ENCODE measurements around the gene SPTA1. TPM values are rescaled to one million over a fixed set of nuclear protein-coding genes. Genes with fewer than 3 reads are reported as not detected.

The SPTA1 gene
- not detected in 2 replicates for total RNA-seq

DNA sequence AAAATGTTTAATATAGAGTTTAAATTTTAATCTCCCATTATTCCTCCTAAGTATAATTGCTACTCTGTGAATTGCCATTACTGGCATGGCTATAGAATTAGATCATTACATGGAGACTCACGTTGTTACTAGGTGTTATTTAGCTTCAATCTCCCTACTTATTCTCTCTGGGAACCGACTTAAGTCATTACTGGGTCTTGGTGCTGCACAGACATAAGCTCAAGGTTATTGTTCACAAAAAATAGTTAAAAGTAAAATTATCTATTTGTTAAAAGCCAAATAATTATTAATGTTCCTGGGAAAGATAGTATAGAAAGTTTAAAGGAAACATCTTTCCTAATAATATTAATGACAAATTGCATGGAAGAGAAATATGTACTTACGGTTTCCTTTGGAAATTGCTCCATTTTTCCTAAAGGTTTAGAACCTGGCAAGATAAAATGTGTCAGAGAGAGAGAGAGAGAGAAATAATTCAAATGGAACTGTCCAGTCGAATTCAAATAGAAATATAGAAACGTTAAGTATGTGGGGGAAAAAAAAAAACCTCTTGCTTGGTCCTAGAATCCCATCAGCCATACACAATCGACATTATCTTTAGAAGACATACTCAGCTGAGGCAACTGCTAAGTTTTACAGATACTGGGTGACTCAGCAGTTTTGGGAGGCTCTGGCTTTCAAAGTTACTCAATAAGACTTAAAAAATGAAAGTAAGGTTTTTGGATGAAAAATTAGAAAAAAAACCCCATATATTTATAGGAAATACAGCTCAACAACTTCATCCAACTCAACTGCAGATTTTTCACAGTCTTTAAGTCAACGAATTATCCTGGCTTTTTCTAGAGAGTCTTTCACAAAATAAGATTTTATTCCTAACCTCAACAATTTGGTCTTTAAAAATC lies at the start of gene SPTA1:
Gene SPTA1, minus strand, starts transcription at position 605 of the 899 bp plus-strand sequence. Its CDS starts 198 bp downstream, at position 407.

DNA sequence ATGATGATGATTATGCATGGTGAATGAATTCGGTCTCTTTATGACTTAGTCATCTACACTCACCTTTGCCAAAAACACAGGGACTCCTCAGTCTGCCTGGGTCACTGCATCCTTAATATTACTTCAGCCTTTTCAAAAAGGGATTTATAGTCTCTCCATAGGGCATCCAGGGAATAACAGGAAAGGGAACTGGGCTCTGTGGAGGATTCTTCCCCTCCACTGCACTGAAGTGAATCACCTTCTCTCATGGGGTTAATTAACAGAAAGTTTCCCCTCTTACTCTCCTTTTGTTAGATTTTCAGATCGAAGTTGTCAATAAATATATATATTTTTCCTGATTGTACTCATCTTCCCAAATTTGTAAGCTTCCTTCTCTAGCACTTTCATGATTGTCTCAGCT lies 34.1 kb upstream of the SPTA1 start, which contains the start of gene OR6K3:
Gene OR6K3, minus strand, starts transcription at position 101 of the 400 bp plus-strand sequence. CDS start 2,605 bp downstream, outside the sequence.

DNA sequence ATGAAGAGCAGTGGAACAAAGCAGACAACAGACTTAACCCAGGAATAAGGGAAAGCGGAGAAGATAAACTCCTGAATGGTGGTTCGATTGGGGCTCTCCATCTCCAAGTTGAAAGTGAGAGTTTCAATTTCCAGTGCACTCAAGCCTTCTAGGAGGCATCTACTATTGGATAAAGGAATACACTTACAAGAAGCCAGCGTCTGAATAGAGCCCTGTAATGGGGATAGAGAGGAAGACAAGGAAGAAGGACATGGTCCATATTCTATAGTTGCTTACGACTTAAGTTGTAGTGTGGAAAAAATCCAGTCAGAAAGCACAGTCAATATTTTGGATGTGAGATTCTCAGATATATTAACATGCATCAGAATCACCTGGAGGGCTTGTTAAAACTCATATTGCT lies 14.0 kb upstream of the SPTA1 start, which contains the start of gene OR6K2:
Gene OR6K2, minus strand, starts transcription at position 101 of the 400 bp plus-strand sequence. Its CDS starts 0 bp downstream, at position 101.

DNA sequence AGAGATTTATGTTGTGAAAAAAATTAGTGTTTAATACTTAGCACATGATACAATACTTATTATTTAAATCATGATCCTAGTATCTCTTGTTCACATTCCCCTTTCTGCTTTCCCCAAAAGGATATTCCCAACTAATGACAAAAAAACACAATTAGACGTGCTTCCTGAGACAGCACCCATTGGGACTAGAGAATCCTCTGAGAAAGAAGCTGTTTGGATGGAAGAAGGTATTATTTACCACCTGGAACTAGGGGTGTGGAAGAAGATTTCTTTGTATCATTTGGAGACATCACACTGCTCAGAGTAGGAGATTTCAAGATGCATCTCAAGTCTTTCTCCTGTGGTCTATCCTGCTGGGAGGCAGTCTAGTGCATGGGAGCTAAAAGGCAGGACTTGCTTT lies 81.5 kb downstream of the SPTA1 start, which contains the start of gene OR10Z1:
Gene OR10Z1, plus strand, starts transcription at position 301 of the 400 bp plus-strand sequence. CDS start 1,171 bp downstream, outside the sequence.

GRCh38 chr1:158579733-158580132 lies 106.8 kb downstream of the SPTA1 start, which contains the start of gene OR10X1:
Gene OR10X1 (minus strand): TSS chr1:158579899. CDS start chr1:158579899, 0 bp downstream.

GRCh38 chr1:158570480-158570879 lies 116.0 kb downstream of the SPTA1 start, which contains the start of gene OR6P1:
Gene OR6P1 (minus strand): TSS chr1:158570580. CDS start chr1:158563604, 6,976 bp downstream.

Other genes with a start within 250 kb of the SPTA1 start
- not detected in 2 replicates for gene OR10K1, start 224.9 kb downstream of the SPTA1 start, total RNA-seq
- gene OR10R2, start 214.5 kb downstream of the SPTA1 start, total RNA-seq = not detected in 2 replicates
- not detected in 2 replicates for gene OR6Y1, start 132.3 kb downstream of the SPTA1 start, total RNA-seq
- not detected in 2 replicates for gene OR6P1, start 116.1 kb downstream of the SPTA1 start, total RNA-seq
- gene OR10X1, start 106.8 kb downstream of the SPTA1 start, total RNA-seq = not detected in 2 replicates
- gene OR10Z1, start 81.4 kb downstream of the SPTA1 start, total RNA-seq = not detected in 2 replicates
- gene OR6K2, start 13.9 kb upstream of the SPTA1 start, total RNA-seq = not detected in 2 replicates
- not detected in 2 replicates for gene OR6K3, start 34.0 kb upstream of the SPTA1 start, total RNA-seq
- not detected in 2 replicates for gene OR6K6, start 68.0 kb upstream of the SPTA1 start, total RNA-seq
- not detected in 2 replicates for gene OR6N1, start 85.5 kb upstream of the SPTA1 start, total RNA-seq
- not detected in 2 replicates for gene OR6N2, start 94.5 kb upstream of the SPTA1 start, total RNA-seq
- not detected in 2 replicates for gene MNDA, start 144.6 kb upstream of the SPTA1 start, total RNA-seq
- gene PYHIN1, start 244.8 kb upstream of the SPTA1 start, total RNA-seq = not detected in 2 replicates

Data from epithelial cell of alveolus of lung (primary cell).